ENCODE data around the gene ITPK1.

GRCh38 chr14:92984896-92985295, 130.8 kb downstream of the ITPK1 start:
- no peak for TF ChIP-seq REST (IDR thresholded peaks at IDR 0.05; ENCODE audit: insufficient read depth in 1 of 2, low read depth in 2 of 2, low read length in 2 of 2)
- no peak for TF ChIP-seq POLR2AphosphoS5 (IDR thresholded peaks at IDR 0.05; ENCODE audit: low read depth, low read length)

Data from PFSK-1 (cell line).